GM21737 (cell line): ENCODE data around the gene SLC38A8.
A peak's percentile ranks its signal among the peaks of the same experiment; 100 is the strongest.

ENCODE experiments used
- ATAC-seq: cut with Tn5 transposase; IDR thresholded peaks from one replicate; pipeline ENCODE4 v1.9.1; 2021; ENCODE audit warnings: mild to moderate bottlenecking, moderate library complexity; ENCODE audit not compliant: unreplicated experiment

The SLC38A8 gene

DNA sequence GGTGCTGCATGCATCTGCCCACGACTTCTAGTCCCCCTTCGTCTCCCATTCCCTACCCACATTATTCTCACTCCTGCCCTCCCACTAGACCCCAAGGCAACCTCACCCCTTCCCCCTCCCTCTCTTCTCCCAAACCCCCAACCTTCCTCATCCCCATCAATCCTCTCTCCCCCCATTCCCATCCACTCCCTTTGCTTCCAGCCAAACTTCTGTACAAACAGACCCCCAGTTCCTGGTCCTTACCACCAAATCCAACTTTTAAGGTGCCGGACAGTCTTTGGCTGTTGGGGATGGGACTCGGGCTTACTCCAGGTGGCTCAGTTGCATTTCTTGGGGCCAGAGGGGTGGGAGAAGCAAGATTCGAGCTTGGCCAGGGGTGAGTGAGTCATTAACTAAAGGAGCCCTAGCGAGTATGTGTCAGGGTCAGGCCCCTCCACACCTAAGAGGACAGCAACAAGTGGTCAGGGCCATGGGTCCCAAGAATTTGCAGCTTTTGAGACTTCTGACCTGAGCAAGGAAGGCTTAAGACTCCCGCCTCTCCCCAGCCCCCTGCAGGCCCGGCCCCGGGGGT, at the start of gene SLC38A8:
Gene SLC38A8 (minus strand): TSS at position 488 of the 571 bp plus-strand sequence. CDS start 638 bp downstream, outside the sequence.
- no peak for ATAC-seq

DNA sequence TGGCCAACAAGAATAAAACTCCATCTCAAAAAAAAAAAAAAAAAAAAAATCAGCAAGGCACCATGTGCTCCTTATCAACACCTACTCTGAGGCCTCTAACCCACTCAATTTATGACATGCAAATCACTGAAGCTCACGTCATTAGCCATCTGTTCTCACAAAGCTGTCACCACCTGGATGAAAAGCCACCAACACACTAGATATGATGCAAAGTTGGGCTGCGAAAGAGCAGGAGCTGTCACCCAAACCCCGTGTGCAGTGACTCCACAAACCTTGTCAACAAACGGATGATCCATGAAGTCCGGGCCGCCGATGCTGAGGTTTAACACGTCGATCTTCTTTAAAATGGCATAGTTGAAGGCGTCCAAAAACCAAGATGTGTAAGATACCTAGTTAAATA, 48.9 kb upstream of the SLC38A8 start:
- ATAC-seq, result no peak

DNA sequence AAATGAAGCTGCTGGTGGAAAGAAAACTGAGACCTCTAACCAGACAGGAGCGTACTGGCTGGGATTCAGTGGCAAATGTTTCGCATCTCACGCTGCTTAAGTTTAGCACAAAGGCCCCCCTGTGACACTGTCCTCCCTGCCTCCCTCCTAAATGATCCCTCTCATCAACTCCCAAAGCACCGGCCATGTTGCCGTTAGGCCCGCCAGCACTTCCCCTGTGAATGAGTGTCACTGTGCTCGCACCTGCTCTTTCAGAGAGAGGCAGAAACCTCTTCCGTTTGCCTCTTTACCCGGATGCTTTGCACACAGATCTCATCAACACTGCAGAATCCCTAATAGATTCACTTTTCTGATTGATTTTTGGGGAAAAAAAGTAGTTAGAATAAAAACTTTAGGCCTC, 47.6 kb upstream of the SLC38A8 start:
- no peak for ATAC-seq

GRCh38 chr16:84088695-84089395, 46.2 kb upstream of the SLC38A8 start:
- peak; percentile 75 for ATAC-seq

DNA sequence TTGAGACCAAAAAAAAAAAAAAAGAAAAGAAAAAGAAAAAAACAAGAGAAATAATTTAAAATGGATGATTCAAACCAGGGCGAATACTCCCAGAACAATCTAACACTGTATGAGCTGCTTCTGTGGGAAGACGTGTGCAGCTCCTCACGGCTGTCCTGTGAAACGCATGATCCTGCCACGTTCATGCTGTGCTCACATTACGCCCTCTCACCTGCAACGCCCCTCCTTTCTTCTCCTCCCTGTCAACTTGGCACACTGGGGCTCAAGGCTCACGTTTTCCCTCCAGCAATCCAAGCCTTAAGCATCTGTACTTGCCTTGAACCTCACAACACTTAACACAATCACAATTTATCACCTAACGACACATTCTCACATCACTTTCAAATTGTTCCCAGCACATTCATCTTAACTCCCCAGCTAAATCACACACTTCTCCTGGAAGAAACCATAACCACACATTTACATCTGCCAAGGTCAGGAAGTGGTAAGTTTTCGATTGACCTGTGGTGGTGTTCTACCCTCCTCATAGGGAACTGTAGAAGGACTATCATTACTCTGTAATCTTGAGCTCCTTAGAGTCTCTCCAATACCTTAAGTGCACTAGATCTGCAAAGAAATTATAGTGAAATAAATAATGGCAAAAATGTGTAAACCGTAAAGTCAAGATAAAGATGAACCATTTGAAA, 45.0 kb upstream of the SLC38A8 start:
- no peak for ATAC-seq

DNA sequence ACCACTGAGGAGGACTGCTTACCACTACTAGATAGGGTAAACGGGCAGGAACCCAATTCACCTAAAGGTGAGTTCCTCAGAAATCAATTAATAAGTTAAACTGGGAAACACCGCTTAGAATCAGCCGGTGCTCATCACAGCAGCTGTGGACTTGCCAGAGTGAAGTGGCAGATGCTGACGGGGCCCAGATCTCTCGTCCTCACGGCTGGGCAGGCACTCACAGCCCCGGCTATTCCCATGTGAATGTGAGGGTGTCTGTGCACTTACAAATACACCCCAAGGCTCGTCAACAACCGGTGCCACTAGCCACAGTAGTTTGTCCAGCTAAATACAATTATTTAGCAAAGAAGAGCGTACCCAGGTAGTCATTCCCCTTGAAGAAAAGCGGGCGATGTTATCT, 44.4 kb upstream of the SLC38A8 start:
- no peak for ATAC-seq

DNA sequence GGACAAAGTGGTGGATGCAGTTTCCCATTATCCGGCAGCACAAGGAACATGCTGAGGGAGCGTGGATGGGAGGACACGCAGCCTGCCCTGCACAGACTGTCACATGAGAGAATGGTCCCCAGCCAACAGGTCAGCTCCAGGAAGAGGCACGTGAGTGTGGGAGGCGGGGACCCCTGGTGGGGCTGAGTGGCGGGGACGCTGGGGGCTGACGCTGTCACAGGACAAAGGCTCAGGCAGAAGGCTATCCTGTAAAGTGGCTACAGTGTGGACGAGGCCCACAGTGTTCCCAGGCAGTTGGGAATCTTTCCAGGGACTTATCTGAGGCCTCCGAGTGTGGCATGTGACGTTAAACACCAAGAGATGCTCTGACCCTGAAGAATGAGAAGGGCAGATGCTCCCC, 43.7 kb upstream of the SLC38A8 start:
- ATAC-seq, result no peak

DNA sequence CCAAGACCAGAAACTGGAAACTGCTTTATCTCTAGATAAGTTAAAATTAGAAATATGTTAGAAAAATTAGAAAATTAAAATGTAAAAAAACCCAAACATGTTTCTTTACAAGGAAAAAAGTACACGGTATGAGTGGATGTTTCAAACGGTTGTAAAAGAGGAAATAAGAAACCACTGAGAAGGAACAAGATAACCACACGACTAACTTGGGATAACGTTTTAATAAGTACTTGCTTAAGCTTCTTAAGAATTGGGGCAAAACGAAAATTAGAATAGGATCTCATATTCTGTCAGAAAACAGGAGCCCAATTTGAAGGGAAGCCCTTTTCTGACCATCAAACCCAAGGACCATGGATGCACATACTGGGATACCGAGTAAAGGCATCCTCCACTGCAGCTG, 43.2 kb upstream of the SLC38A8 start:
- ATAC-seq, result no peak

GRCh38 chr16:84085271-84085667, 42.7 kb upstream of the SLC38A8 start:
- ATAC-seq, result no peak

DNA sequence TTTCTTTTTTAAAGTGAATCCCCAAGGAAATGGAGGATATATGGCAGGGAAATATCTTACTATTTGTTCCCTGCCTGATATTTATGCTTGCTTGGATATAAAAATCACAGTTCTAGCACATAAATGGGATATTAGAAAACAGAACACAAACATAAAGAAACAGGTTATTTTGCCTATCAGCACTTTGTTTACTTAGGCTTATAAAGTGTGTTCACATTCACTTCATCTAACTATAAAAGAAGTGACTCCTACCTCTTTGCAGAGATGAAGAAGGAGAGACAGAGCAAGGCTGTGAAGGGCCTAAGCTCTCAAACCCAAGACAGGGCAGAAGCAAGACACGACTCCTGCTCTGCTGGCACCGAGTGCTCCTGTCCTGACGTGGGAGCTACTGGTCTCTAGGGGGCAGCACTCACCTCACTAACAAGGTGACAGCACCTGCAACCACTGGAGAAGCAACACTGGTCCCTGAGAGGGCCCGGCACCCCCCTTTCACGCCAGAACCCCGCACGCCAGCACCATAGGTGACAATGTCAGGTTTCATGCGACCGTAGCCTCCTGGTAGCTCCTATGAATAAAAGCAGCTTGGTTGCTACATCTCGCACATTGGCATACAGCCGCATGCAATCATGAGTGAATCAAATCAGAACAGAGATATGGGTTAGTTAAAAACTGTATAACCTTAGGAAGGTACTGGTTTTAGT, 42.1 kb upstream of the SLC38A8 start:
- no peak for ATAC-seq

DNA sequence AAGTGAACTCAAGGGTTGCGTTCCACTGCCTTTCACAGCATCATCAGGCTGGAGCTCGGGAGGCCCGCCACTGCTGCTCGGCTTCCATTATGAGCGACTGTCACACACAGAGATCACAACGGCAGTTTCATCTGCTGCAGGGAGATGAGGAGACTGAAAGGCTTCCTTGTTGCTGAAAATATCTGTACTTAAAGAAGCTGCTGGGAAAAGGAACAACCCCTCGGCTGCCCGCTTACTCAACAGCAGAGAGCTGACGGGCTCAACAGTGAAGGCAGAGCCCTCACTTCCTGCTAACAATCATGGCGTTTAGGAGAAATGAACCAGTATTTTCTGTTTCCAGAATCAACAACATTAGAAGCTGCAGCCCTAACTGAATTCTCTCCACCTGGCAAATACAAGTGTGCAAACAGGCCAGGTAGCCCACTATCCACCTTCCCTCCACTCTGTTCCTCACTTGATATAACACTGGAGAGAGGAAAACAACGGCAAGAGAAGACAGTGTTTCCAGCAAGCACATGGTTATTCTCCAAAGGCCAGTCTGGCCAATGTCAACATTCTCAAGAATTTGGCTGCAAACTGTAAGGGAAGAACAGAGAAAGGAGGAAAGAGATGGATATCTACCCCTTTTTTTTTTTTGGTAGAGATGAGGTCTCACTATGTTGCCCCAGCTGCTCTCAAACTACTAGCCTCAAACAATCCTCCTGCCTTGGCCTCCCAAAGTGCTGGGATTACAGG, 40.4 kb upstream of the SLC38A8 start:
- ATAC-seq, result no peak

GRCh38 chr16:84082110-84082509, 39.5 kb upstream of the SLC38A8 start:
- no peak for ATAC-seq

- ATAC-seq, result no peak
These were observed 38.9 kb upstream of the SLC38A8 start for GRCh38 chr16:84081446-84081989.

- no peak for ATAC-seq
These were observed 38.2 kb upstream of the SLC38A8 start for GRCh38 chr16:84080813-84081212.

GRCh38 chr16:84080378-84080777, 37.8 kb upstream of the SLC38A8 start:
- no peak for ATAC-seq

DNA sequence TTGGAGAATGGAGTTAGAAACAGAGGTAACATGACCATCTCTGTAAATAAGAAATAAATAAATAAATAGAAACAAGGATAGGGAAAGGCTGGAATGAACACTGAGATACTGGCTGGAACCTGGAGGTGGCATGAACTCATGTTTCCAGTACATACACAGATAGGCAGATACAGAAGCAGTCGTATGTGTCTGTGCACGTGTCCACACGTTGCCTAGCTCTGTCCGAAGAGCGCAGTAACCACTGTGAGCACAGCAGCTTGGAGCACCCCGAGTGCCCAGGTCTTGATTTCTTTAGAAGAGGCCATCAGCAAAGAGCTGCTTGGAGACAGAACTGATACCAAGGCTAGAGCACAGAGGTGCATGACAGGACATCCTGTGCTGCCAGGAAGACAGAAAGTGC, 37.1 kb upstream of the SLC38A8 start:
- no peak for ATAC-seq

DNA sequence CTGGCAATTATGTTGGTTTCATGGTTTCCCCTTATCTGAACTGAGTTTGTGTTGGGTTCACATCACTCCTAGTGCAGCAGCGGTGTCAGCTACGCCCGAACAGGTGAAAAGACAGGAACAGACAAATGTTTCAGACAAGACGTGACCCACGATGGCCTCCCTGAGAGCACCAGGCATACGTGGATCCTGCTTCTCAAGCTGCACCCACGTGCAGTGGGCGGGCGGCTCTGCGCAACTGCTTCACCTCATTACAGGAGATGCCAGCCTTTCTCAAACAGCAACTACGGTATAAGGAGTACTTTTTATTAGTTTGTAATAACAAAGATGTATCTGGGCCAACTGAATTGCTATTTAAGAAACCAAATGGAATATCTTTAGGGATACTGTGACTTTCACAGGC, 32.8 kb upstream of the SLC38A8 start:
- no peak for ATAC-seq

GRCh38 chr16:84074721-84075120, 32.1 kb upstream of the SLC38A8 start:
- ATAC-seq, result no peak

GRCh38 chr16:84072014-84072413, 29.4 kb upstream of the SLC38A8 start:
- ATAC-seq, result no peak

DNA sequence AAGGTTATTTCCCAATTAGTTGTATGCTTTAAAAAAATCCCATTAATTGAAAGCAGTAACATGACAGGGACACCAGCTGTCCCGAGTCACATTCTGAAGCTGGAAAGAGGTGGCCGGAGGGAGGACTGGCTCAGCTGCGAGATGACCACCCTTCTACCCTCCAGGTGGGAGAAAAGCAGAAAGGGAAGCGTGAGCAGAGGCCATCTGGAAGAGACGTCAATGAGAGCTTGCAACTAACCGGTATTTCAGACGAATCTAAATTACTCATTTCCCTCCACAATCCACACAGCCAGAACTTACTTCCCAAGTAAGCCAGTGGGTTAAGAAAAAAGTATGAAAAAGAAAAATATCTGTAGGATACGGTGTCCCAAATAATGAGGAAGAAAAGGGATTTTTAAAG, 28.5 kb upstream of the SLC38A8 start:
- no peak for ATAC-seq

- no peak for ATAC-seq
These were observed 26.9 kb upstream of the SLC38A8 start for GRCh38 chr16:84069540-84069939.
